Peyer's patch (tissue), 4 donors: ENCODE measurements around the gene CACNA2D1.

Experiments used
- CTCF ChIP-seq, 6 experiments: fragments of 450-650 bp in 4 of 6; fragments of 200-600 bp in 2 of 6; sonication (generic) in 1 of 6; IDR thresholded peaks; one replicate each; pipeline ENCODE4 v1.5.1; 2017 to 2019; ENCODE audit warnings: antibody characterized with exemption in 6 of 6, mild to moderate bottlenecking in 3 of 6, moderate library complexity in 1 of 6
- POLR2A ChIP-seq, 2 donors: fragments of 450-650 bp; IDR thresholded peaks; one replicate each; pipeline ENCODE4 v1.5.1; 2017; ENCODE audit warnings: antibody characterized with exemption in 2 of 2, mild to moderate bottlenecking in 2 of 2, moderate library complexity in 2 of 2

GRCh38 chr7:82244947-82245517, 198.5 kb downstream of the CACNA2D1 start:
- TF ChIP-seq CTCF (IDR thresholded peaks at IDR 0.05) (no peak), POLR2A (IDR thresholded peaks at IDR 0.05) (no peak)
